Lung (tissue), 12 donors: ENCODE measurements around the gene GAL3ST1. TPM values are rescaled to one million over a fixed set of nuclear protein-coding genes. Genes with fewer than 3 reads are reported as not detected.

ENCODE experiments used
- ATAC-seq: fragments of 200-7000 bp; cut with Tn5 transposase; one replicate; pipeline ENCODE4 v1.9.1; 2020; ENCODE audit warnings: moderate number of reproducible peaks; ENCODE audit not compliant: insufficient read depth, low FRiP score
- DNase-seq, 3 donors: peaks; one replicate each; pipeline ENCODE4 v3.0.0-alpha.2; 2013 to 2017
- H3K27ac ChIP-seq, 2 donors: one replicate each; pipeline ENCODE4 v1.5.1; 2013; ENCODE audit warnings: mild to moderate bottlenecking in 2 of 2, moderate library complexity in 2 of 2, control low read depth in 1 of 2, inconsistent platforms in 1 of 2, low read depth in 1 of 2, low read length in 1 of 2
- H3K27me3 ChIP-seq, 3 donors: one replicate each; pipeline ENCODE4 v1.5.1; 2013; ENCODE audit warnings: low read length in 2 of 3; ENCODE audit not compliant: control insufficient read depth in 3 of 3, insufficient read depth in 3 of 3
- H3K36me3 ChIP-seq, 4 donors: one replicate each; pipeline ENCODE4 v1.5.1; 2013; ENCODE audit warnings: low read length in 4 of 4, mild to moderate bottlenecking in 1 of 4, moderate library complexity in 1 of 4; ENCODE audit not compliant: control insufficient read depth in 4 of 4, insufficient read depth in 4 of 4
- H3K4me1 ChIP-seq, 5 donors: one replicate each; pipeline ENCODE4 v1.5.1; 2013; ENCODE audit warnings: low read length in 5 of 5, mild to moderate bottlenecking in 2 of 5, moderate library complexity in 1 of 5; ENCODE audit not compliant: control insufficient read depth in 5 of 5, insufficient read depth in 5 of 5
- H3K4me3 ChIP-seq: one replicate; pipeline ENCODE4 v1.5.1; 2013; ENCODE audit warnings: mild to moderate bottlenecking, control low read depth, moderate library complexity
- H3K9ac ChIP-seq, 2 donors: one replicate each; pipeline ENCODE4 v1.5.1; 2013; ENCODE audit warnings: low read length in 2 of 2, control low read depth in 1 of 2; ENCODE audit not compliant: insufficient read depth in 1 of 2
- H3K9me3 ChIP-seq, 4 donors: one replicate each; pipeline ENCODE4 v1.5.1; 2013; ENCODE audit warnings: low read length in 3 of 4, mild to moderate bottlenecking in 1 of 4, moderate library complexity in 1 of 4; ENCODE audit not compliant: control insufficient read depth in 4 of 4, insufficient read depth in 3 of 4
- WGBS, 2 donors: extraction: QIAGEN DNeasy Blood & Tissue Kit; methylation state at CpG; one replicate each; pipeline ENCODE4 v1.1.7; 2013; 5-methylcytosine and 5-hydroxymethylcytosine counted together
- polyA plus RNA-seq, 2 donors: library from polyadenylated mRNA; stranded (reverse); fragments of 200-250 nt; gene quantifications; one replicate each; pipeline ENCODE4 v1.2.1, GENCODE V29; 2013
- total RNA-seq, 2 donors: library from RNA; depleted of rRNA in 1 of 2; stranded (reverse); fragments of >200 nt in 1 of 2; gene quantifications; one replicate each; pipeline ENCODE4 v1.2.1, GENCODE V29; 2014 to 2021
- TF ChIP-seq, protein P1 (sequence below): IDR thresholded peaks from 2 replicates; pipeline ENCODE4 v1.5.1; 2012; ENCODE audit warnings: mild to moderate bottlenecking; ENCODE audit errors: control extremely low read depth, extremely low read depth
- donor health status: control.
- donor health status: control.
- donor health status: Bipolar disorder and iron deficiency.
- donor health status: healthy.
- donor health status: DM: yes; HTN: yes; CAD: no.

The GAL3ST1 gene
- total and polyA plus RNA-seq, 4 donors = 0.72 to 4.0 (median 3.4) TPM

- peaks cover 5 to 26% (median 17%) of the 10 kb centered on the region in 4 donors for H3K36me3 ChIP-seq
- H3K9ac ChIP-seq = no peak overlapping the region
- WGBS, 2 donors = 40 to 62% methylated on average over 7 of the region's 7 CpGs
- ATAC-seq (no peak), DNase-seq (peak in 1 of 3 donors; percentile 8)
- TF ChIP-seq, protein P1, sequence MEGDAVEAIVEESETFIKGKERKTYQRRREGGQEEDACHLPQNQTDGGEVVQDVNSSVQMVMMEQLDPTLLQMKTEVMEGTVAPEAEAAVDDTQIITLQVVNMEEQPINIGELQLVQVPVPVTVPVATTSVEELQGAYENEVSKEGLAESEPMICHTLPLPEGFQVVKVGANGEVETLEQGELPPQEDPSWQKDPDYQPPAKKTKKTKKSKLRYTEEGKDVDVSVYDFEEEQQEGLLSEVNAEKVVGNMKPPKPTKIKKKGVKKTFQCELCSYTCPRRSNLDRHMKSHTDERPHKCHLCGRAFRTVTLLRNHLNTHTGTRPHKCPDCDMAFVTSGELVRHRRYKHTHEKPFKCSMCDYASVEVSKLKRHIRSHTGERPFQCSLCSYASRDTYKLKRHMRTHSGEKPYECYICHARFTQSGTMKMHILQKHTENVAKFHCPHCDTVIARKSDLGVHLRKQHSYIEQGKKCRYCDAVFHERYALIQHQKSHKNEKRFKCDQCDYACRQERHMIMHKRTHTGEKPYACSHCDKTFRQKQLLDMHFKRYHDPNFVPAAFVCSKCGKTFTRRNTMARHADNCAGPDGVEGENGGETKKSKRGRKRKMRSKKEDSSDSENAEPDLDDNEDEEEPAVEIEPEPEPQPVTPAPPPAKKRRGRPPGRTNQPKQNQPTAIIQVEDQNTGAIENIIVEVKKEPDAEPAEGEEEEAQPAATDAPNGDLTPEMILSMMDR = no peak
- H3K4me3 ChIP-seq = no peak overlapping the region
- H3K27ac ChIP-seq = peak overlapping the region in 1 of 2 donors; percentile 13
- peaks cover 0 to 2% (median 0%) of the 10 kb centered on the region in 3 donors for H3K27me3 ChIP-seq
- no peaks in the 10 kb centered on the region for H3K9me3 ChIP-seq
- peaks cover 0 to 11% (median 3%) of the 10 kb centered on the region in 5 donors for H3K4me1 ChIP-seq
These were observed 821 bp downstream of the GAL3ST1 start for GRCh38 chr22:30573594-30574094.

DNA sequence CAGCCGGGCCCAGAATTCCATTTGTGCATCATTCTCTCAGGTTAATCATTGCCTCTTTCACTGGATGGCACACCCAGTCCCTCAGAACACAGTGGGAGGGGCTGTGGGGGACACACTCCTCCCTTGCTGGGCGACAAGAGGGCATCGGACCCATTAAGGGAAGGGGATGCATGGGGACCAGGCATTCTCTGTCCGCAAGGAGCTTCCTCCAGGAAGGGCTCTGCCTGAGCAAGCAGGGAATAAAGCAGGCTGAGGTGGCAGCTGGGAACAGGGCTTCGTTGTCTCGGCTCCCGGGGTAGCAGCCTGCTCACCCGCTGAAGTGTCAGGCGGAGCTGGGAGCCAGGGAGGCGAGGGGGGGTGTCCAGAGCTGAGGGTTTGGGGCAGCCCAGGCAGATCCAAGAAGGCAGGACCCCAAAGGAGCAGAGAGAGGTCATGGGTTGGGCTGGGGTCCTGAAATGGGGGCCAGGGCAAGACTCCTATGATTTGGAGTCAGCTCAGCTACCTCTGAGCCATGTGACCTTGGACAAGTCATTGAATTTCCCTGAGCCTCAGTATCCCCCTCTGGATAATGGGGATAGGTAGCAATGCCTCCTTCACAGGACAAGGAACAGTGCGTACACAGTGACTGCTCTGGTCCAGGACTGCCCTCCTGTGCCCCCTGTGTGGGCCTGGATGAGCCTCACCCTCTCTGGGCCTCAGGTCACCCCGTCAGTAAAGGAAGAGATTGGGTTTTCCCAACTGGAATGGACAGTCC lies 1.4 kb downstream of the GAL3ST1 start:
- DNase-seq (peak in 1 of 3 donors; percentile 26), ATAC-seq (no peak)
- H3K9me3 ChIP-seq = no peaks in the 10 kb centered on the region
- TF ChIP-seq, protein P1 = no peak
- no peak overlapping the region for H3K9ac ChIP-seq
- H3K36me3 ChIP-seq = peaks cover 3 to 21% (median 13%) of the 10 kb centered on the region in 4 donors
- peaks cover 0 to 11% (median 3%) of the 10 kb centered on the region in 5 donors for H3K4me1 ChIP-seq
- H3K27ac ChIP-seq = peak overlapping the region in 1 of 2 donors; percentile 28
- WGBS, 2 donors = 42 to 57% methylated on average over 12 of the region's 12 CpGs
- H3K4me3 ChIP-seq = no peak overlapping the region
- peaks cover 0 to 2% (median 0%) of the 10 kb centered on the region in 3 donors for H3K27me3 ChIP-seq

GRCh38 chr22:30572210-30572609 lies 2.3 kb downstream of the GAL3ST1 start:
- H3K4me3 ChIP-seq = no peak overlapping the region
- TF ChIP-seq, protein P1 = no peak

More at GRCh38 chr22:30572210-30572609, 2.3 kb downstream of the GAL3ST1 start:
- H3K27me3 ChIP-seq = peaks cover 0 to 2% (median 0%) of the 10 kb centered on the region in 3 donors
- no peaks in the 10 kb centered on the region for H3K9me3 ChIP-seq
- ATAC-seq (no peak), DNase-seq (no peak)
- 85 to 88% methylated on average over 6 of the region's 6 CpGs for WGBS, 2 donors
- peaks cover 0 to 16% (median 10%) of the 10 kb centered on the region in 4 donors for H3K36me3 ChIP-seq
- peaks cover 0 to 11% (median 3%) of the 10 kb centered on the region in 5 donors for H3K4me1 ChIP-seq
- H3K27ac ChIP-seq = no peak overlapping the region
- no peak overlapping the region for H3K9ac ChIP-seq
